H9 (cell line): ENCODE data around the gene ARCN1. TPM values are rescaled to one million over a fixed set of nuclear protein-coding genes. Genes with fewer than 3 reads are reported as not detected.
A peak's percentile ranks its signal among the peaks of the same experiment; 100 is the strongest.
"Not testable (repeated sequence)": the region's sequence is repeated elsewhere in the genome, so short reads cannot be mapped to it uniquely, and the experiment has no call there.

ENCODE experiments used
- DNase-seq: peaks from one replicate; pipeline ENCODE4 v3.0.0-alpha.2; 2017
- H2AFZ ChIP-seq: one replicate; pipeline ENCODE4 v1.6.1; 2013; ENCODE audit warnings: mild to moderate bottlenecking, low read length, control low read depth, moderate library complexity
- H2AK5ac ChIP-seq: 2 replicates; pipeline ENCODE4 v1.6.1; 2013; ENCODE audit warnings: low read length, control low read depth, mixed read lengths; ENCODE audit not compliant: insufficient read length
- H2BK120ac ChIP-seq: one replicate; pipeline ENCODE4 v1.6.1; 2013; ENCODE audit warnings: low read depth, mild to moderate bottlenecking, low read length, control low read depth, inconsistent platforms; ENCODE audit not compliant: poor library complexity, severe bottlenecking
- H2BK12ac ChIP-seq: 2 replicates; pipeline ENCODE4 v1.6.1; 2013; ENCODE audit warnings: low read length, control low read depth, mixed read lengths, low read depth; ENCODE audit not compliant: insufficient read length
- H2BK15ac ChIP-seq: 2 replicates; pipeline ENCODE4 v1.6.1; 2013; ENCODE audit warnings: low read depth, low read length, control low read depth
- H2BK20ac ChIP-seq: one replicate; pipeline ENCODE4 v1.6.1; 2013; ENCODE audit warnings: low read depth, mild to moderate bottlenecking, low read length, control low read depth, inconsistent platforms; ENCODE audit not compliant: poor library complexity, severe bottlenecking
- H2BK5ac ChIP-seq: 2 replicates; pipeline ENCODE4 v1.6.1; 2013; ENCODE audit warnings: low read length, control low read depth, mixed read lengths; ENCODE audit not compliant: insufficient read length
- H3K14ac ChIP-seq: 2 replicates; pipeline ENCODE4 v1.6.1; 2013; ENCODE audit warnings: low read length, control low read depth; ENCODE audit not compliant: insufficient read depth
- H3K18ac ChIP-seq: 2 replicates; pipeline ENCODE4 v1.6.1; 2013; ENCODE audit warnings: low read depth, mild to moderate bottlenecking, mixed read lengths, low read length, control low read depth; ENCODE audit not compliant: insufficient read length
- H3K23ac ChIP-seq: 2 replicates; pipeline ENCODE4 v1.6.1; 2013; ENCODE audit warnings: low read length, control low read depth, mixed read lengths, low read depth; ENCODE audit not compliant: insufficient read length
- H3K23me2 ChIP-seq: 2 replicates; pipeline ENCODE4 v1.6.1; 2013; ENCODE audit warnings: low read depth, mild to moderate bottlenecking, mixed read lengths, low read length, control low read depth; ENCODE audit not compliant: insufficient read length, poor library complexity, severe bottlenecking
- H3K27ac ChIP-seq: 2 replicates; pipeline ENCODE4 v1.5.1; 2013; ENCODE audit warnings: low read length, control low read depth, mixed read lengths, low read depth; ENCODE audit not compliant: insufficient read length
- H3K27me3 ChIP-seq: 2 replicates; pipeline ENCODE4 v1.6.1; 2013; ENCODE audit warnings: low read length, control low read depth, inconsistent platforms; ENCODE audit not compliant: insufficient read depth
- H3K4ac ChIP-seq: 2 replicates; pipeline ENCODE4 v1.6.1; 2013; ENCODE audit warnings: low read depth, mild to moderate bottlenecking, control low read depth, inconsistent platforms, low read length, moderate library complexity
- H3K4me1 ChIP-seq: 2 replicates; pipeline ENCODE4 v1.6.1; 2013; ENCODE audit warnings: low read length, control low read depth, inconsistent platforms; ENCODE audit not compliant: insufficient read depth
- H3K4me2 ChIP-seq: 2 replicates; pipeline ENCODE4 v1.6.1; 2013; ENCODE audit warnings: low read length, control low read depth, mixed read lengths; ENCODE audit not compliant: insufficient read length, insufficient read depth
- H3K56ac ChIP-seq: 2 replicates; pipeline ENCODE4 v1.6.1; 2013; ENCODE audit warnings: low read depth, mild to moderate bottlenecking, mixed read lengths, low read length, control low read depth; ENCODE audit not compliant: insufficient read length
- H3K79me1 ChIP-seq: 2 replicates; pipeline ENCODE4 v1.6.1; 2013; ENCODE audit warnings: low read depth, mild to moderate bottlenecking, moderate library complexity, low read length, control low read depth, inconsistent platforms; ENCODE audit not compliant: insufficient read depth, poor library complexity, severe bottlenecking
- H3K79me2 ChIP-seq: 2 replicates; pipeline ENCODE4 v1.6.1; 2013; ENCODE audit warnings: low read length, control low read depth, inconsistent platforms; ENCODE audit not compliant: insufficient read depth
- H3K9ac ChIP-seq: 2 replicates; pipeline ENCODE4 v1.6.1; 2013; ENCODE audit warnings: low read length, control low read depth, mixed read lengths; ENCODE audit not compliant: insufficient read length; ENCODE audit errors: extremely low read depth
- H3K9me3 ChIP-seq: one replicate; pipeline ENCODE4 v1.6.1; 2013; ENCODE audit warnings: low read depth, low read length, inconsistent platforms; ENCODE audit not compliant: control insufficient read depth
- H3T11ph ChIP-seq: one replicate; pipeline ENCODE4 v1.6.1; 2013; ENCODE audit warnings: mild to moderate bottlenecking, low read length, control low read depth, inconsistent platforms
- H4K20me1 ChIP-seq: one replicate; pipeline ENCODE4 v1.6.1; 2013; ENCODE audit not compliant: control insufficient read depth, insufficient read length, insufficient read depth
- H4K5ac ChIP-seq: 2 replicates; pipeline ENCODE4 v1.6.1; 2013; ENCODE audit warnings: low read depth, mild to moderate bottlenecking, mixed read lengths, low read length, control low read depth; ENCODE audit not compliant: insufficient read length
- H4K8ac ChIP-seq: replicated peaks from 2 replicates; pipeline ENCODE4 v1.6.1; 2013; ENCODE audit warnings: low read length, control low read depth, mixed read lengths, low read depth; ENCODE audit not compliant: insufficient read length
- H4K91ac ChIP-seq: 2 replicates; pipeline ENCODE4 v1.6.1; 2013; ENCODE audit warnings: low read depth, mild to moderate bottlenecking, moderate library complexity, mixed read lengths, low read length, control low read depth; ENCODE audit not compliant: insufficient read length
- H3K27ac Mint-ChIP-seq, 3 experiments: 2 replicates in 2 of 3; 3 replicates in 1 of 3; pipeline ENCODE4 v1.8.0; 2020 to 2021; ENCODE audit warnings: mixed read lengths in 3 of 3, mild to moderate bottlenecking in 1 of 3, moderate library complexity in 1 of 3
- H3K27me3 Mint-ChIP-seq: 2 replicates; pipeline ENCODE4 v1.8.0; 2021; ENCODE audit warnings: low read depth, mild to moderate bottlenecking, moderate library complexity, mixed read lengths
- H3K36me3 Mint-ChIP-seq, 3 experiments: 2 replicates in 2 of 3; 3 replicates in 1 of 3; pipeline ENCODE4 v1.8.0; 2020 to 2021; ENCODE audit warnings: low read depth in 3 of 3, mixed read lengths in 3 of 3; ENCODE audit not compliant: insufficient read depth in 1 of 3
- H3K4me1 Mint-ChIP-seq, 2 experiments: 2 replicates each; pipeline ENCODE4 v1.8.0; 2020; ENCODE audit warnings: mixed read lengths in 2 of 2
- H3K4me3 Mint-ChIP-seq, 2 experiments: 2 replicates in 1 of 2; 3 replicates in 1 of 2; pipeline ENCODE4 v1.8.0; 2020 to 2021; ENCODE audit warnings: mild to moderate bottlenecking in 2 of 2, mixed read lengths in 2 of 2, moderate library complexity in 1 of 2
- H3K9me3 Mint-ChIP-seq, 2 experiments: 2 replicates in 1 of 2; 3 replicates in 1 of 2; pipeline ENCODE4 v1.8.0; 2020; ENCODE audit warnings: mild to moderate bottlenecking in 2 of 2, mixed read lengths in 2 of 2, moderate library complexity in 1 of 2
- CTCF ChIP-seq: fragments of 200-600 bp; sonication (generic); conservative IDR thresholded peaks from 3 replicates; pipeline ENCODE4 v1.8.0; 2021; ENCODE audit warnings: antibody characterized with exemption, mild to moderate bottlenecking
- WGBS: extraction: QIAGEN DNeasy Blood & Tissue Kit; methylation state at CpG from one replicate; pipeline ENCODE4 v1.1.7; 2013; ENCODE audit warnings: missing lambda C conversion rate, low lambda C conversion rate, mixed read lengths; ENCODE audit not compliant: insufficient read length; ENCODE audit errors: extremely low coverage; 5-methylcytosine and 5-hydroxymethylcytosine counted together
- total RNA-seq: library from RNA; stranded (reverse); gene quantifications from 2 replicates; pipeline ENCODE4 v1.2.1, GENCODE V29; 2021

Gene ARCN1
- total RNA-seq, 1 experiment from 2014 or later, result 152 TPM

- Histone ChIP-seq H3K4me2 (peak overlapping the region; percentile 77), H2BK15ac (no peak overlapping the region), H3T11ph (no peak overlapping the region), H3K9me3 (no peaks in the 10 kb centered on the region), H2BK12ac (no peak overlapping the region), H4K5ac (no peak overlapping the region), H4K91ac (no peak overlapping the region), H3K79me2 (no peaks in the 10 kb centered on the region), H3K14ac (no peak overlapping the region), H3K27me3 (peaks cover 45% of the 10 kb centered on the region), H4K8ac (no peak overlapping the region), H2BK5ac (no peak overlapping the region), H2AK5ac (no peak overlapping the region), H3K79me1 (no peaks in the 10 kb centered on the region), H2BK120ac (no peak overlapping the region), H2AFZ (no peak overlapping the region), H3K4ac (no peak overlapping the region), H4K20me1 (no peaks in the 10 kb centered on the region), H3K56ac (no peak overlapping the region), H3K18ac (no peak overlapping the region), H3K23me2 (peaks cover 16% of the 10 kb centered on the region), H3K9ac (no peak overlapping the region), H3K23ac (no peak overlapping the region), H2BK20ac (no peak overlapping the region), H3K27ac (no peak overlapping the region), H3K4me1 (peaks cover 12% of the 10 kb centered on the region)
- WGBS, result 100% methylated on average over 2 of the region's 54 CpGs
- H3K27me3 Mint-ChIP-seq, result peaks cover 63% of the 10 kb centered on the region
- no peak overlapping the region for H3K27ac Mint-ChIP-seq
- H3K36me3 Mint-ChIP-seq, result peaks cover 0 to 4% (median 0%) of the 10 kb centered on the region in 3 experiments; a peak in 3 of 7 replicates
- TF ChIP-seq CTCF, result peak; percentile 98
- DNase-seq, result peak; percentile 95
- peaks cover 0 to 6% of the 10 kb centered on the region in 2 experiments; a peak in 4 of 5 replicates for H3K9me3 Mint-ChIP-seq
- peaks cover 64 to 69% of the 10 kb centered on the region in 2 experiments for H3K4me1 Mint-ChIP-seq
- H3K4me3 Mint-ChIP-seq, result peak overlapping the region; percentile 38 to 70; a peak in 4 of 5 replicates
These were observed 38.7 kb downstream of the ARCN1 start for GRCh38 chr11:118610773-118611432.

- not testable (repeated sequence) for H3K4ac ChIP-seq, H3K9ac ChIP-seq, H3K23ac ChIP-seq, H2BK5ac ChIP-seq, H3K9me3 Mint-ChIP-seq, H2AK5ac ChIP-seq, H3K27ac ChIP-seq, H3K18ac ChIP-seq, H3K27ac Mint-ChIP-seq, H2BK120ac ChIP-seq, H2BK20ac ChIP-seq, H2BK12ac ChIP-seq, H4K8ac ChIP-seq, H3K79me2 ChIP-seq, H3K9me3 ChIP-seq, H2BK15ac ChIP-seq, H4K91ac ChIP-seq, H2AFZ ChIP-seq, H3K79me1 ChIP-seq, H3K4me2 ChIP-seq, H3T11ph ChIP-seq, H3K14ac ChIP-seq, H3K36me3 Mint-ChIP-seq, H4K20me1 ChIP-seq, H3K56ac ChIP-seq, H4K5ac ChIP-seq
- peaks cover 16% of the 10 kb centered on the region for H3K23me2 ChIP-seq
- Mint-ChIP-seq H3K4me1 (peaks cover 64 to 69% of the 10 kb centered on the region in 2 experiments), H3K4me3 (peak overlapping the region in 1 of 2 experiments; percentile 52; a peak in 3 of 5 replicates), H3K27me3 (peaks cover 58% of the 10 kb centered on the region)
- peaks cover 13% of the 10 kb centered on the region for H3K4me1 ChIP-seq
- H3K27me3 ChIP-seq, result peaks cover 39% of the 10 kb centered on the region
- no CpG with 5 or more reads among the region's 19 CpGs for WGBS
- DNase-seq, result peak; percentile 20
These were observed 39.2 kb downstream of the ARCN1 start for GRCh38 chr11:118611433-118611795.
